ENCODE data around the gene DGCR2. TPM values are rescaled to one million over a fixed set of nuclear protein-coding genes. Genes with fewer than 3 reads are reported as not detected.
"Not testable (repeated sequence)": the region's sequence is repeated elsewhere in the genome, so short reads cannot be mapped to it uniquely, and the experiment has no call there.

DGCR2 gene
- polyA plus RNA-seq, 1 donor (not counting 4 experiments of a cell fraction or from before 2014, with no cell fraction given): 23.2 TPM

- H3K9ac ChIP-seq (ENCODE audit: control insufficient read depth, extremely low read depth, insufficient read depth, low read length); H3K79me2 ChIP-seq (ENCODE audit: control insufficient read depth, insufficient read depth, low read length); dilution Hi-C loops (cut with MboI; ENCODE audit: extremely low pct_ligation_motif_present, low sequenced_read_pairs); H3K27ac ChIP-seq (ENCODE audit: control insufficient read depth, insufficient read depth, low read length); H3K9me3 ChIP-seq (ENCODE audit: control insufficient read depth, low read depth, low read length); H3K9me1 ChIP-seq (ENCODE audit: control insufficient read depth, extremely low read depth, insufficient read depth, low read length); FAIRE-seq; H4K20me1 ChIP-seq (ENCODE audit: control insufficient read depth, extremely low read depth, insufficient read depth, low read length); H3K36me3 ChIP-seq (ENCODE audit: control insufficient read depth in 2 of 2, extremely low read depth in 1 of 2, insufficient read depth in 2 of 2, low read length in 2 of 2); H3K4me2 ChIP-seq (ENCODE audit: control insufficient read depth, extremely low read depth, insufficient read depth, low read depth, low read length); H3K4me3 ChIP-seq (ENCODE audit: control insufficient read depth in 2 of 3, extremely low read depth in 1 of 3, insufficient read depth in 2 of 3, low read depth in 1 of 3, low read length in 3 of 3); H2AFZ ChIP-seq (ENCODE audit: control insufficient read depth, low read length); DNase-seq (ENCODE audit: low read depth, low spot score); H3K4me1 ChIP-seq (ENCODE audit: control insufficient read depth, extremely low read depth, insufficient read depth, low read length): not testable (repeated sequence)
- peaks cover 11% of the 10 kb centered on the region for H3K27me3 ChIP-seq (ENCODE audit: control insufficient read depth, extremely low read depth, insufficient read depth, low read length)
These were observed 88.0 kb downstream of the DGCR2 start for GRCh38 chr22:19034031-19034723.

GRCh38 chr22:19033568-19033905, 88.7 kb downstream of the DGCR2 start:
- H3K9me1 ChIP-seq (ENCODE audit: control insufficient read depth, extremely low read depth, insufficient read depth, low read length); dilution Hi-C loops (cut with MboI; ENCODE audit: extremely low pct_ligation_motif_present, low sequenced_read_pairs); FAIRE-seq: not testable (repeated sequence)

DNA sequence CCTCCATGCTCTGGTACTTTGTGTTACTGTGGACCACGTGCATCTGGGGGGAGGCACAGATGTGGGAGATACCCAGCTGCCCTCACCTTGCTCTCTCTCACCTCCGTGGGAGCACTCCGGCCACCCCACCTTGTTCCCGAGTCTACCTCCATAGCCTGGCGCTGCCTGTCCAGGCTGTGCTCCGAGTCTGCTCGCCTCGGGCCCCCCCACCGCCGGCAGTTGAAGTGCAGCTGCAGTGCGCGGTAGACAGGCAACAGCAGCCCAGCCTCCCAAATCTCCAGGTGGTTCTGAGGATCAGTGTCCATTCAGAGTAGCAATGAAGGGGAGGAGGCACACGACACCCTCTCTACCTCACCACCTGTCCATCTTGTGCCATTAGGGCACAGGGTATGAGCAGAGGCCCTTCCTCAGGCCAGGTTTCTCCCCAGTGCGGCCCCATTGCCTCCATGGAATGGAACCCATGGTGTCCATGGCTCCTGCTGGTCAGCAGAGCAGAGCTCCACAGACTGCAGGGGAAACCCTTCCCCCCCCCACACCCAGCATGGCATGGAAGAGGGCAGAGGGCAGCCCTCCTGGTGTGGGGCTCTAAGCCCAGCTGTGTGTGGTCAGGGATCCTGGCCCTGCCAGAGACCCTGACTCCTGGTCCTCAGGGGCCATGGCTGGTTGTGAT, 89.2 kb downstream of the DGCR2 start:
- H3K79me2 ChIP-seq (ENCODE audit: control insufficient read depth, insufficient read depth, low read length); FAIRE-seq; H3K9ac ChIP-seq (ENCODE audit: control insufficient read depth, extremely low read depth, insufficient read depth, low read length); DNase-seq (ENCODE audit: low read depth, low spot score); H2AFZ ChIP-seq (ENCODE audit: control insufficient read depth, low read length); dilution Hi-C loops (cut with MboI; ENCODE audit: extremely low pct_ligation_motif_present, low sequenced_read_pairs); H3K9me1 ChIP-seq (ENCODE audit: control insufficient read depth, extremely low read depth, insufficient read depth, low read length); H3K4me1 ChIP-seq (ENCODE audit: control insufficient read depth, extremely low read depth, insufficient read depth, low read length); H3K4me3 ChIP-seq (ENCODE audit: control insufficient read depth in 2 of 3, extremely low read depth in 1 of 3, insufficient read depth in 2 of 3, low read depth in 1 of 3, low read length in 3 of 3); H3K27ac ChIP-seq (ENCODE audit: control insufficient read depth, insufficient read depth, low read length); H3K36me3 ChIP-seq (ENCODE audit: control insufficient read depth in 2 of 2, extremely low read depth in 1 of 2, insufficient read depth in 2 of 2, low read length in 2 of 2); H3K9me3 ChIP-seq (ENCODE audit: control insufficient read depth, low read depth, low read length); H4K20me1 ChIP-seq (ENCODE audit: control insufficient read depth, extremely low read depth, insufficient read depth, low read length); H3K4me2 ChIP-seq (ENCODE audit: control insufficient read depth, extremely low read depth, insufficient read depth, low read depth, low read length): not testable (repeated sequence)
- H3K27me3 ChIP-seq (ENCODE audit: control insufficient read depth, extremely low read depth, insufficient read depth, low read length): peaks cover 20% of the 10 kb centered on the region

More at GRCh38 chr22:19033568-19033905, 88.7 kb downstream of the DGCR2 start:
- not testable (repeated sequence) for H3K36me3 ChIP-seq (ENCODE audit: control insufficient read depth in 2 of 2, extremely low read depth in 1 of 2, insufficient read depth in 2 of 2, low read length in 2 of 2); H3K79me2 ChIP-seq (ENCODE audit: control insufficient read depth, insufficient read depth, low read length); H4K20me1 ChIP-seq (ENCODE audit: control insufficient read depth, extremely low read depth, insufficient read depth, low read length); DNase-seq (ENCODE audit: low read depth, low spot score); H3K4me3 ChIP-seq (ENCODE audit: control insufficient read depth in 2 of 3, extremely low read depth in 1 of 3, insufficient read depth in 2 of 3, low read depth in 1 of 3, low read length in 3 of 3); H2AFZ ChIP-seq (ENCODE audit: control insufficient read depth, low read length); H3K9ac ChIP-seq (ENCODE audit: control insufficient read depth, extremely low read depth, insufficient read depth, low read length); H3K4me2 ChIP-seq (ENCODE audit: control insufficient read depth, extremely low read depth, insufficient read depth, low read depth, low read length); H3K27ac ChIP-seq (ENCODE audit: control insufficient read depth, insufficient read depth, low read length); H3K9me3 ChIP-seq (ENCODE audit: control insufficient read depth, low read depth, low read length); H3K4me1 ChIP-seq (ENCODE audit: control insufficient read depth, extremely low read depth, insufficient read depth, low read length)
- peaks cover 17% of the 10 kb centered on the region for H3K27me3 ChIP-seq (ENCODE audit: control insufficient read depth, extremely low read depth, insufficient read depth, low read length)

- peaks cover 21% of the 10 kb centered on the region for H3K27me3 ChIP-seq (ENCODE audit: control insufficient read depth, extremely low read depth, insufficient read depth, low read length)
- H3K4me3 ChIP-seq (ENCODE audit: control insufficient read depth in 2 of 3, extremely low read depth in 1 of 3, insufficient read depth in 2 of 3, low read depth in 1 of 3, low read length in 3 of 3); dilution Hi-C loops (cut with MboI; ENCODE audit: extremely low pct_ligation_motif_present, low sequenced_read_pairs); H3K9me1 ChIP-seq (ENCODE audit: control insufficient read depth, extremely low read depth, insufficient read depth, low read length); H3K4me1 ChIP-seq (ENCODE audit: control insufficient read depth, extremely low read depth, insufficient read depth, low read length); H3K4me2 ChIP-seq (ENCODE audit: control insufficient read depth, extremely low read depth, insufficient read depth, low read depth, low read length); H3K27ac ChIP-seq (ENCODE audit: control insufficient read depth, insufficient read depth, low read length); FAIRE-seq; H3K36me3 ChIP-seq (ENCODE audit: control insufficient read depth in 2 of 2, extremely low read depth in 1 of 2, insufficient read depth in 2 of 2, low read length in 2 of 2); H3K9ac ChIP-seq (ENCODE audit: control insufficient read depth, extremely low read depth, insufficient read depth, low read length); H4K20me1 ChIP-seq (ENCODE audit: control insufficient read depth, extremely low read depth, insufficient read depth, low read length); H3K9me3 ChIP-seq (ENCODE audit: control insufficient read depth, low read depth, low read length); DNase-seq (ENCODE audit: low read depth, low spot score); H3K79me2 ChIP-seq (ENCODE audit: control insufficient read depth, insufficient read depth, low read length); H2AFZ ChIP-seq (ENCODE audit: control insufficient read depth, low read length): not testable (repeated sequence)
These were observed 89.9 kb downstream of the DGCR2 start for GRCh38 chr22:19032156-19032785.

DNA sequence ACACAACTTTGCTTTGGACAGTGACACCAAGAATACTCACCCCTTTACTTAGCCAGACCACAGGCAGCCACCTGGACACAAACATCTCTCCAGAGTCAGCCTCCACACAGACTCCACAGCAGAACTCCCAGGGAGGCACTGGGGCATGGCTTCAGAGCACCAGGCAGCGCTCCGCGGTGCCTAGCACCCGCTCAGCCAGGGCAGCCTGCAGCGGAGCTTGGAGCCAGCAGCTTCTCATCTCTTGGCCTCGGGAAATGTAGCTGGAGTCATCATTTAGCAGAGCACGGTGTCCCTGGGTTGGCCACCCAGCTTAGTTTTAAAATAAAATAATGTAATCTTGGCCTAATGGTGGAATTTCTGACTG, 91.3 kb downstream of the DGCR2 start:
- H3K36me3 ChIP-seq (ENCODE audit: control insufficient read depth in 2 of 2, extremely low read depth in 1 of 2, insufficient read depth in 2 of 2, low read length in 2 of 2): not testable (repeated sequence)

More for the DNA sequence above, 91.3 kb downstream of the DGCR2 start:
- H3K9me3 ChIP-seq (ENCODE audit: control insufficient read depth, low read depth, low read length); DNase-seq (ENCODE audit: low read depth, low spot score); H3K4me1 ChIP-seq (ENCODE audit: control insufficient read depth, extremely low read depth, insufficient read depth, low read length); H3K9ac ChIP-seq (ENCODE audit: control insufficient read depth, extremely low read depth, insufficient read depth, low read length); H2AFZ ChIP-seq (ENCODE audit: control insufficient read depth, low read length); FAIRE-seq; H3K4me3 ChIP-seq (ENCODE audit: control insufficient read depth in 2 of 3, extremely low read depth in 1 of 3, insufficient read depth in 2 of 3, low read depth in 1 of 3, low read length in 3 of 3); dilution Hi-C loops (cut with MboI; ENCODE audit: extremely low pct_ligation_motif_present, low sequenced_read_pairs); H3K4me2 ChIP-seq (ENCODE audit: control insufficient read depth, extremely low read depth, insufficient read depth, low read depth, low read length); H3K79me2 ChIP-seq (ENCODE audit: control insufficient read depth, insufficient read depth, low read length); H3K27ac ChIP-seq (ENCODE audit: control insufficient read depth, insufficient read depth, low read length); H3K9me1 ChIP-seq (ENCODE audit: control insufficient read depth, extremely low read depth, insufficient read depth, low read length); H4K20me1 ChIP-seq (ENCODE audit: control insufficient read depth, extremely low read depth, insufficient read depth, low read length): not testable (repeated sequence)
- peaks cover 21% of the 10 kb centered on the region for H3K27me3 ChIP-seq (ENCODE audit: control insufficient read depth, extremely low read depth, insufficient read depth, low read length)
